DOHH2 (cell line): ENCODE measurements around the gene LOXHD1.

Experiments
- H3F3A ChIP-seq: fragments of 200-600 bp; sonication (generic), shearing (Covaris generic); 2 replicates; pipeline ENCODE4 v1.6.0; 2016; ENCODE audit warnings: antibody characterized with exemption, mild to moderate bottlenecking; ENCODE audit not compliant: control insufficient read depth, insufficient read depth
- H3K27ac ChIP-seq: fragments of 200-600 bp; sonication (generic); 2 replicates; pipeline ENCODE4 v1.5.1; 2014; ENCODE audit warnings: low read depth, mild to moderate bottlenecking, low read length, moderate library complexity
- H3K27me3 ChIP-seq: fragments of 200-600 bp; sonication (generic); 2 replicates; pipeline ENCODE4 v1.6.1; 2014; ENCODE audit warnings: mild to moderate bottlenecking, low read length, mixed read lengths; ENCODE audit not compliant: control insufficient read depth
- H3K36me3 ChIP-seq: fragments of 200-600 bp; sonication (generic); 2 replicates; pipeline ENCODE4 v1.6.1; 2014; ENCODE audit warnings: mild to moderate bottlenecking, low read length, moderate library complexity, mixed read lengths; ENCODE audit not compliant: control insufficient read depth
- H3K4me1 ChIP-seq: fragments of 200-600 bp; sonication (generic); 2 replicates; pipeline ENCODE4 v1.6.1; 2014; ENCODE audit warnings: mild to moderate bottlenecking, low read length, mixed read lengths; ENCODE audit not compliant: control insufficient read depth
- H3K4me2 ChIP-seq: fragments of 200-600 bp; sonication (generic); 2 replicates; pipeline ENCODE4 v1.6.0; 2014; ENCODE audit warnings: mild to moderate bottlenecking, low read length, moderate library complexity
- H3K4me3 ChIP-seq: fragments of 200-600 bp; sonication (generic); 2 replicates; pipeline ENCODE4 v1.5.1; 2014; ENCODE audit warnings: mild to moderate bottlenecking, low read length, mixed read lengths
- H3K79me2 ChIP-seq: fragments of 200-600 bp; sonication (generic); 2 replicates; pipeline ENCODE4 v1.6.1; 2014; ENCODE audit warnings: mild to moderate bottlenecking, low read length, mixed read lengths; ENCODE audit not compliant: control insufficient read depth
- H3K9me2 ChIP-seq: fragments of 200-600 bp; sonication (generic); replicated peaks from 2 replicates; pipeline ENCODE4 v1.6.1; 2014; ENCODE audit warnings: mild to moderate bottlenecking, low read length, mixed read lengths; ENCODE audit not compliant: control insufficient read depth
- H3K9me3 ChIP-seq: fragments of 200-600 bp; sonication (generic); 2 replicates; pipeline ENCODE4 v1.6.1; 2014; ENCODE audit warnings: antibody characterized with exemption, low read length, mixed read lengths; ENCODE audit not compliant: control insufficient read depth, insufficient read depth
- H4K20me1 ChIP-seq: fragments of 200-600 bp; sonication (generic); 2 replicates; pipeline ENCODE4 v1.6.0; 2014; ENCODE audit warnings: low read depth, mild to moderate bottlenecking, antibody characterized with exemption, low read length, moderate library complexity; ENCODE audit not compliant: control insufficient read depth, insufficient read depth
- CTCF ChIP-seq: fragments of 200-600 bp; sonication (generic); IDR thresholded peaks from one replicate; pipeline ENCODE4 v1.5.1; 2014; ENCODE audit warnings: antibody characterized with exemption, mild to moderate bottlenecking, low read depth, low read length; ENCODE audit not compliant: poor library complexity, severe bottlenecking
- EZH2phosphoT487 ChIP-seq: fragments of 200-600 bp; sonication (generic); IDR thresholded peaks from 2 replicates; pipeline ENCODE4 v1.6.1; 2017; ENCODE audit warnings: borderline replicate concordance, mild to moderate bottlenecking, antibody characterized with exemption, low read length, moderate library complexity, mixed read lengths

The LOXHD1 gene

GRCh38 chr18:46570666-46571065 is 86.4 kb downstream of the LOXHD1 start:
- Histone ChIP-seq H3K4me1 (no peaks in the 10 kb centered on the region), H3K4me2 (no peak overlapping the region), H3K27ac (no peak overlapping the region), H3K36me3 (no peaks in the 10 kb centered on the region), H3K79me2 (no peaks in the 10 kb centered on the region), H3K9me3 (no peaks in the 10 kb centered on the region), H4K20me1 (no peaks in the 10 kb centered on the region), H3K9me2 (no peaks in the 10 kb centered on the region), H3K27me3 (peaks cover 15% of the 10 kb centered on the region), H3F3A (no peaks in the 10 kb centered on the region), H3K4me3 (no peak overlapping the region)
- TF ChIP-seq CTCF (no peak), EZH2phosphoT487 (no peak)

- no peak overlapping the region for H3K4me2 ChIP-seq
- H3F3A ChIP-seq: no peaks in the 10 kb centered on the region
- no peaks in the 10 kb centered on the region for H3K9me2 ChIP-seq
- H3K79me2 ChIP-seq: no peaks in the 10 kb centered on the region
- no peaks in the 10 kb centered on the region for H3K4me1 ChIP-seq
- H4K20me1 ChIP-seq: no peaks in the 10 kb centered on the region
- TF ChIP-seq CTCF: no peak
- no peak for TF ChIP-seq EZH2phosphoT487
- H3K4me3 ChIP-seq: no peak overlapping the region
- H3K27ac ChIP-seq: no peak overlapping the region
- no peaks in the 10 kb centered on the region for H3K9me3 ChIP-seq
- peaks cover 15% of the 10 kb centered on the region for H3K27me3 ChIP-seq
- H3K36me3 ChIP-seq: no peaks in the 10 kb centered on the region
Measured at GRCh38 chr18:46570134-46570533, 86.9 kb downstream of the LOXHD1 start.

- Histone ChIP-seq H3K4me3 (no peak overlapping the region), H3K36me3 (no peaks in the 10 kb centered on the region), H3K4me2 (no peak overlapping the region), H3K27me3 (peaks cover 15% of the 10 kb centered on the region), H3K9me2 (no peaks in the 10 kb centered on the region), H3K9me3 (no peaks in the 10 kb centered on the region), H3K27ac (no peak overlapping the region), H4K20me1 (no peaks in the 10 kb centered on the region), H3K4me1 (no peaks in the 10 kb centered on the region), H3K79me2 (no peaks in the 10 kb centered on the region), H3F3A (no peaks in the 10 kb centered on the region)
- TF ChIP-seq CTCF (no peak), EZH2phosphoT487 (no peak)
Measured at GRCh38 chr18:46569211-46569610, 87.8 kb downstream of the LOXHD1 start.

- Histone ChIP-seq H3K27me3 (peaks cover 15% of the 10 kb centered on the region), H3K9me2 (no peaks in the 10 kb centered on the region), H3K27ac (no peak overlapping the region), H3K36me3 (no peaks in the 10 kb centered on the region), H4K20me1 (no peaks in the 10 kb centered on the region), H3K4me1 (no peaks in the 10 kb centered on the region), H3F3A (no peaks in the 10 kb centered on the region), H3K9me3 (no peaks in the 10 kb centered on the region), H3K79me2 (no peaks in the 10 kb centered on the region), H3K4me2 (no peak overlapping the region), H3K4me3 (no peak overlapping the region)
- no peak for TF ChIP-seq CTCF
- no peak for TF ChIP-seq EZH2phosphoT487
Measured at GRCh38 chr18:46567196-46567595, 89.8 kb downstream of the LOXHD1 start.
